ENCODE measurements around the gene RFX7.
A peak's percentile ranks its signal among the peaks of the same experiment; 100 is the strongest.

RFX7 gene

DNA sequence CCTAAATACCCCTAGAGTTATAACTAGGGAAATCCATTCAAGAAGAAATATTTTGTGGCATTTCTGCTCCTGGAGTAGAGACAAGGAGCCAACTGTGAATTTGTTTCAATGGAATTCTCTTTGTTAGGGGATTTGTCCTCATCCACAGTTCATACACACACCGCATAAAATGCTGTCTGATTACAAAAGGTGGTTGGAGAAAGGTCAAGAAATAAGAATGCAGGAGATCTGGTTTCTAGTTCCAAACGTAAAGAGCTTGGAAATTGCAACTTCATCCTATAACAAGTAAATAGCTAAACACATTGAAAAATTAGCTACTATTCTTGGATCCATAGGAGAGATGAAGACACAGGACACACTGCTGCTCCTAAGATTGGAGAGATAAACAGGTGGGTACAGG, 184.0 kb downstream of the RFX7 start (continued):
- no peak for TF ChIP-seq ZNF2 (tag by site-specific recombination; IDR thresholded peaks at IDR 0.05)

DNA sequence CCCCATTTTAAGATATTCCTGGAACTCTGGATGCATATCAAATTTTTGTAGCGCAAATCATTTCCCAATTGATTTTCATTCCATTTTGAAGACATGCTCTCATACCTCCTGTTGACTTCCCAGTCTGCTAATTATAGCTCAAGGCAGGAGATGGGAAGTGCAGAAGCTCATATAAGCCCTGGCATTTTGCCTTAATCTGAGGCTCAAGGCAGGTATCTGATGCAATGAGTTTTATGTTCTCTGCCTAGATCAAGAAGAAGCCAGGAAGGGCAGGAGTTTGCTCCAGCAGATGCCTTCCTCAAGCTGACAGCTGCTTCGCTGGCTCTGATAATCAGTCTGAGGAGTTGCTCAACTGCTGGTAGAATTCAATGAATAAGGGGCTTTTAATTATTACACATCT, 184.7 kb downstream of the RFX7 start:
- TF ChIP-seq FEZF1 (tag by site-specific recombination; IDR thresholded peaks at IDR 0.05) = peak; percentile 33; the same call in 1 of the 2 replicates
- TF ChIP-seq, protein P1, sequence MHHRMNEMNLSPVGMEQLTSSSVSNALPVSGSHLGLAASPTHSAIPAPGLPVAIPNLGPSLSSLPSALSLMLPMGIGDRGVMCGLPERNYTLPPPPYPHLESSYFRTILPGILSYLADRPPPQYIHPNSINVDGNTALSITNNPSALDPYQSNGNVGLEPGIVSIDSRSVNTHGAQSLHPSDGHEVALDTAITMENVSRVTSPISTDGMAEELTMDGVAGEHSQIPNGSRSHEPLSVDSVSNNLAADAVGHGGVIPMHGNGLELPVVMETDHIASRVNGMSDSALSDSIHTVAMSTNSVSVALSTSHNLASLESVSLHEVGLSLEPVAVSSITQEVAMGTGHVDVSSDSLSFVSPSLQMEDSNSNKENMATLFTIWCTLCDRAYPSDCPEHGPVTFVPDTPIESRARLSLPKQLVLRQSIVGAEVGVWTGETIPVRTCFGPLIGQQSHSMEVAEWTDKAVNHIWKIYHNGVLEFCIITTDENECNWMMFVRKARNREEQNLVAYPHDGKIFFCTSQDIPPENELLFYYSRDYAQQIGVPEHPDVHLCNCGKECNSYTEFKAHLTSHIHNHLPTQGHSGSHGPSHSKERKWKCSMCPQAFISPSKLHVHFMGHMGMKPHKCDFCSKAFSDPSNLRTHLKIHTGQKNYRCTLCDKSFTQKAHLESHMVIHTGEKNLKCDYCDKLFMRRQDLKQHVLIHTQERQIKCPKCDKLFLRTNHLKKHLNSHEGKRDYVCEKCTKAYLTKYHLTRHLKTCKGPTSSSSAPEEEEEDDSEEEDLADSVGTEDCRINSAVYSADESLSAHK (tag by site-specific recombination; IDR thresholded peaks at IDR 0.05) = no peak
- TF ChIP-seq ZNF366 (tag by site-specific recombination; conservative IDR thresholded peaks at IDR 0.05) = 0 out of 2 replicates have a peak, but pooled peaks have one; percentile 29
- no peak for TF ChIP-seq EGR2 (tag by site-specific recombination; IDR thresholded peaks at IDR 0.05; ENCODE audit: low read depth)
- TF ChIP-seq, protein P2, sequence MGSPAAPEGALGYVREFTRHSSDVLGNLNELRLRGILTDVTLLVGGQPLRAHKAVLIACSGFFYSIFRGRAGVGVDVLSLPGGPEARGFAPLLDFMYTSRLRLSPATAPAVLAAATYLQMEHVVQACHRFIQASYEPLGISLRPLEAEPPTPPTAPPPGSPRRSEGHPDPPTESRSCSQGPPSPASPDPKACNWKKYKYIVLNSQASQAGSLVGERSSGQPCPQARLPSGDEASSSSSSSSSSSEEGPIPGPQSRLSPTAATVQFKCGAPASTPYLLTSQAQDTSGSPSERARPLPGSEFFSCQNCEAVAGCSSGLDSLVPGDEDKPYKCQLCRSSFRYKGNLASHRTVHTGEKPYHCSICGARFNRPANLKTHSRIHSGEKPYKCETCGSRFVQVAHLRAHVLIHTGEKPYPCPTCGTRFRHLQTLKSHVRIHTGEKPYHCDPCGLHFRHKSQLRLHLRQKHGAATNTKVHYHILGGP (tag by site-specific recombination; IDR thresholded peaks at IDR 0.05) = peak; percentile 38; the same call in 1 of the 2 replicates
- peak; percentile 84 for TF ChIP-seq SP7 (tag by site-specific recombination; IDR thresholded peaks at IDR 0.05)
- TF ChIP-seq SCRT2 (tag by site-specific recombination; IDR thresholded peaks at IDR 0.05) = peak; percentile 74
- no peak for TF ChIP-seq ZSCAN23 (tag by site-specific recombination; IDR thresholded peaks at IDR 0.05)
- no peak for TF ChIP-seq ZNF830 (tag by site-specific recombination; IDR thresholded peaks at IDR 0.05; ENCODE audit: low read depth)
- TF ChIP-seq ZBTB17 (tag by site-specific recombination; IDR thresholded peaks at IDR 0.05) = no peak
- TF ChIP-seq, protein P3, sequence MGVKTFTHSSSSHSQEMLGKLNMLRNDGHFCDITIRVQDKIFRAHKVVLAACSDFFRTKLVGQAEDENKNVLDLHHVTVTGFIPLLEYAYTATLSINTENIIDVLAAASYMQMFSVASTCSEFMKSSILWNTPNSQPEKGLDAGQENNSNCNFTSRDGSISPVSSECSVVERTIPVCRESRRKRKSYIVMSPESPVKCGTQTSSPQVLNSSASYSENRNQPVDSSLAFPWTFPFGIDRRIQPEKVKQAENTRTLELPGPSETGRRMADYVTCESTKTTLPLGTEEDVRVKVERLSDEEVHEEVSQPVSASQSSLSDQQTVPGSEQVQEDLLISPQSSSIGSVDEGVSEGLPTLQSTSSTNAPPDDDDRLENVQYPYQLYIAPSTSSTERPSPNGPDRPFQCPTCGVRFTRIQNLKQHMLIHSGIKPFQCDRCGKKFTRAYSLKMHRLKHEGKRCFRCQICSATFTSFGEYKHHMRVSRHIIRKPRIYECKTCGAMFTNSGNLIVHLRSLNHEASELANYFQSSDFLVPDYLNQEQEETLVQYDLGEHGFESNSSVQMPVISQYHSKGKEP (tag by site-specific recombination; IDR thresholded peaks at IDR 0.05) = 0 out of 2 replicates have a peak, but pooled peaks have one; percentile 23
- peak; percentile 67 for TF ChIP-seq OSR2 (tag by site-specific recombination; IDR thresholded peaks at IDR 0.05)
- no peak for TF ChIP-seq GLIS1 (tag by site-specific recombination; IDR thresholded peaks at IDR 0.05)
- TF ChIP-seq, protein P4, sequence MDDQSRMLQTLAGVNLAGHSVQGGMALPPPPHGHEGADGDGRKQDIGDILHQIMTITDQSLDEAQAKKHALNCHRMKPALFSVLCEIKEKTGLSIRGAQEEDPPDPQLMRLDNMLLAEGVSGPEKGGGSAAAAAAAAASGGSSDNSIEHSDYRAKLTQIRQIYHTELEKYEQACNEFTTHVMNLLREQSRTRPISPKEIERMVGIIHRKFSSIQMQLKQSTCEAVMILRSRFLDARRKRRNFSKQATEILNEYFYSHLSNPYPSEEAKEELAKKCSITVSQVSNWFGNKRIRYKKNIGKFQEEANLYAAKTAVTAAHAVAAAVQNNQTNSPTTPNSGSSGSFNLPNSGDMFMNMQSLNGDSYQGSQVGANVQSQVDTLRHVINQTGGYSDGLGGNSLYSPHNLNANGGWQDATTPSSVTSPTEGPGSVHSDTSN (CRISPR knock-in tag; IDR thresholded peaks at IDR 0.05) = no peak
- Histone ChIP-seq H3K36me3 (ENCODE audit: control insufficient read depth in 2 of 2, insufficient read depth in 1 of 2, low read length in 2 of 2) (no peaks in the 10 kb centered on the region), H3K9me3 (ENCODE audit: control insufficient read depth, insufficient read depth, low read depth, low read length) (no peaks in the 10 kb centered on the region), H3K4me1 (ENCODE audit: control insufficient read depth, insufficient read depth, low read length) (peaks cover 5% of the 10 kb centered on the region; the same call in 1 of the 2 replicates), H3K4me3 (ENCODE audit: low read depth, low read length) (no peak overlapping the region), H3K27ac (ENCODE audit: extremely low read depth, low read depth, low read length) (no peak overlapping the region; the same call in 1 of the 2 replicates)
- CTCF ChIA-PET = interaction anchor here (0.6 to 1.7 kb wide), 4 partner anchors 12 to 187 kb away, joined by 3 to 6 read pairs (median 4); no protein-coding TSS in a partner anchor
- POLR2A ChIA-PET = no interaction called here

DNA sequence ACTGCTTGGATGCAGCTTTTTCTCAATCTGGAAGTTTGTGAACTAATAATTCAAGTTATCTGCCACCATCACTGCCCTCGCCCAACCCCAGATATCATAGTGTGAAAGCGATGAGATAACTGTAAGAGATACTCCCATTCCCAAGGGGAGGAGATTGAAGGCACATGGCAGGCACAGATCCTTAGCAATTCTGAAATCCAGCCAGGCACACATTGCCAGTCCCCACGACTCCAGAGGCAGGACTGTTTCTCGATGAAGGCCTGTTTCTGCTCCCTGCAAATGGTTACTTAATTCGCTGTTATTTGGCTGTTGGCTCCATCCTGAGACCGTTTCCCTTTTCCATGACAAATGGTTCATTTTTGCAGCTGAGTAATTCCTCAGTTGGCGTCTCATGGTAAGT, 187.1 kb downstream of the RFX7 start:
- CTCF ChIA-PET = no interaction called here
- no peaks in the 10 kb centered on the region for H3K36me3 ChIP-seq (ENCODE audit: control insufficient read depth in 2 of 2, insufficient read depth in 1 of 2, low read length in 2 of 2)
- no peaks in the 10 kb centered on the region for H3K9me3 ChIP-seq (ENCODE audit: control insufficient read depth, insufficient read depth, low read depth, low read length)
- H3K4me3 ChIP-seq (ENCODE audit: low read depth, low read length) = no peak overlapping the region
- no peak for TF ChIP-seq ZNF624 (tag by site-specific recombination; IDR thresholded peaks at IDR 0.05)
- no peak for TF ChIP-seq ZNF510 (tag by site-specific recombination; IDR thresholded peaks at IDR 0.05; ENCODE audit: insufficient replicate concordance)
- no peak for TF ChIP-seq ZNF2 (tag by site-specific recombination; IDR thresholded peaks at IDR 0.05)
- POLR2A ChIA-PET = no interaction called here
- no peak overlapping the region for H3K27ac ChIP-seq (ENCODE audit: extremely low read depth, low read depth, low read length)
- H3K4me1 ChIP-seq (ENCODE audit: control insufficient read depth, insufficient read depth, low read length) = peaks cover 5% of the 10 kb centered on the region; the same call in 1 of the 2 replicates

All from HEK293 (cell line).